ENCODE results near the gene GPRIN2.
A peak's percentile ranks its signal among the peaks of the same experiment; 100 is the strongest.

GRCh38 chr10:46555713-46556514 lies 544 bp downstream of the GPRIN2 start:
- TF ChIP-seq, protein P1, sequence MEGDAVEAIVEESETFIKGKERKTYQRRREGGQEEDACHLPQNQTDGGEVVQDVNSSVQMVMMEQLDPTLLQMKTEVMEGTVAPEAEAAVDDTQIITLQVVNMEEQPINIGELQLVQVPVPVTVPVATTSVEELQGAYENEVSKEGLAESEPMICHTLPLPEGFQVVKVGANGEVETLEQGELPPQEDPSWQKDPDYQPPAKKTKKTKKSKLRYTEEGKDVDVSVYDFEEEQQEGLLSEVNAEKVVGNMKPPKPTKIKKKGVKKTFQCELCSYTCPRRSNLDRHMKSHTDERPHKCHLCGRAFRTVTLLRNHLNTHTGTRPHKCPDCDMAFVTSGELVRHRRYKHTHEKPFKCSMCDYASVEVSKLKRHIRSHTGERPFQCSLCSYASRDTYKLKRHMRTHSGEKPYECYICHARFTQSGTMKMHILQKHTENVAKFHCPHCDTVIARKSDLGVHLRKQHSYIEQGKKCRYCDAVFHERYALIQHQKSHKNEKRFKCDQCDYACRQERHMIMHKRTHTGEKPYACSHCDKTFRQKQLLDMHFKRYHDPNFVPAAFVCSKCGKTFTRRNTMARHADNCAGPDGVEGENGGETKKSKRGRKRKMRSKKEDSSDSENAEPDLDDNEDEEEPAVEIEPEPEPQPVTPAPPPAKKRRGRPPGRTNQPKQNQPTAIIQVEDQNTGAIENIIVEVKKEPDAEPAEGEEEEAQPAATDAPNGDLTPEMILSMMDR (conservative IDR thresholded peaks at IDR 0.05 in 1 of 2, IDR thresholded peaks at IDR 0.05 in 1 of 2; ENCODE audit: extremely low read depth in 1 of 2, insufficient read depth in 1 of 2, low read depth in 1 of 2, low read length in 2 of 2): no peak
- TF ChIP-seq EZH2 (IDR thresholded peaks at IDR 0.05; ENCODE audit: borderline replicate concordance, low read length): peak; percentile 61

Measured in mammary epithelial cell (primary cell).